Ovary (tissue), 9 donors: ENCODE data around the gene MAP3K2. TPM values are rescaled to one million over a fixed set of nuclear protein-coding genes. Genes with fewer than 3 reads are reported as not detected.
A peak's percentile ranks its signal among the peaks of the same experiment; 100 is the strongest.

ENCODE experiments used
- DNase-seq, 5 donors: peaks; one replicate each; pipeline ENCODE4 v3.0.0-alpha.2; 2019 to 2020
- H3K27ac ChIP-seq, 2 donors: fragments of 200-600 bp; one replicate each; pipeline versions ENCODE4 v1.5.1 to v1.8.0; 2019 to 2022
- H3K27me3 ChIP-seq: fragments of 200-600 bp; one replicate; pipeline ENCODE4 v1.8.0; 2022
- H3K36me3 ChIP-seq: fragments of 200-600 bp; sonication (generic); one replicate; pipeline ENCODE4 v1.5.1; 2019
- H3K4me1 ChIP-seq: one replicate; pipeline ENCODE4 v1.8.1; 2013; ENCODE audit warnings: mild to moderate bottlenecking, moderate library complexity; ENCODE audit not compliant: insufficient read depth
- H3K4me3 ChIP-seq: fragments of 200-600 bp; sonication (generic); one replicate; pipeline ENCODE4 v1.5.1; 2017
- H3K9me3 ChIP-seq, 2 donors: fragments of 200-600 bp in 1 of 2; sonication (generic) in 1 of 2; one replicate each; pipeline versions ENCODE4 v1.5.1 to v1.8.1; 2013 to 2019; ENCODE audit warnings: mild to moderate bottlenecking in 1 of 2, moderate library complexity in 1 of 2
- CTCF ChIP-seq, 3 donors: fragments of 450-650 bp in 2 of 3; fragments of 200-600 bp in 1 of 3; IDR thresholded peaks; one replicate each; pipeline versions ENCODE4 v1.5.1 to v1.8.0; 2016 to 2022; ENCODE audit warnings: antibody characterized with exemption in 3 of 3, mild to moderate bottlenecking in 1 of 3
- EP300 ChIP-seq: sonication (generic); formaldehyde crosslinking; IDR thresholded peaks from one replicate; pipeline ENCODE4 v1.6.1; 2017; ENCODE audit warnings: antibody characterized with exemption
- POLR2A ChIP-seq: fragments of 450-650 bp; IDR thresholded peaks from one replicate; pipeline ENCODE4 v1.6.1; 2017; ENCODE audit warnings: antibody characterized with exemption, mild to moderate bottlenecking, moderate library complexity
- WGBS, 3 donors: extraction: QIAGEN DNeasy Blood & Tissue Kit in 1 of 3; methylation state at CpG; one replicate each; pipeline versions ENCODE4 v1.1.5 to v1.1.7; 2013 to 2017; 5-methylcytosine and 5-hydroxymethylcytosine counted together
- intact Hi-C, 4 donors: fragments of 100-400 bp; cut with DNase I; formaldehyde crosslinking; loops; one replicate each; pipeline versions ENCODE4 v1.11.0 to v1.15.1; 2022 to 2023
- polyA plus RNA-seq, 2 donors: library from polyadenylated mRNA; stranded (reverse); fragments of 200-250 nt in 1 of 2; fragments of 350-450 nt in 1 of 2; fragmentation: Illumina TruSeq in 1 of 2; extraction: RNeasy Lipid Tissue Mini Kit (QIAGEN cat#74804) in 1 of 2; gene quantifications; one replicate each; pipeline ENCODE4 v1.2.3, GENCODE V29; 2013 to 2014
- total RNA-seq, 7 donors: library from RNA; depleted of rRNA in 2 of 7; stranded (reverse); fragments of >200 nt in 2 of 7; fragmentation: NEBNext Ultra II Directional in 3 of 7; extraction: Animal tissue kit (Norgen Biotek cat#: 25700) in 3 of 7; gene quantifications; one replicate each; pipeline versions ENCODE4 v1.1.0 to v1.2.4, GENCODE V29; 2016 to 2023
- donor health status: DM: no; HTN: no; CAD: no; lungs with moderate emphysema.
- donor health status: DM: no; HTN: no; CAD: no.
- donor health status: Bipolar disorder and iron deficiency.
- donor health status: DM: yes; HTN: yes; CAD: no.
- donor health status: DM: no; HTN: no; CAD: no.
- donor health status: DM: yes; HTN: yes; CAD: no.

Gene MAP3K2
- total and polyA plus RNA-seq, 9 donors: 7.2 to 78.4 (median 55.8) TPM

GRCh38 chr2:127389778-127390435, 2.1 kb upstream of the MAP3K2 start:
- peaks cover 1% of the 10 kb centered on the region for H3K4me1 ChIP-seq
- no peaks in the 10 kb centered on the region for H3K36me3 ChIP-seq
- H3K9me3 ChIP-seq: no peaks in the 10 kb centered on the region
- DNase-seq: no peak
- no peak overlapping the region for H3K4me3 ChIP-seq
- intact Hi-C loops: no loop called here
- no peak for TF ChIP-seq EP300
- no peak for TF ChIP-seq CTCF (IDR thresholded peaks at IDR 0.05)
- no peak for TF ChIP-seq POLR2A
- no peaks in the 10 kb centered on the region for H3K27me3 ChIP-seq
- WGBS, 3 donors: 74 to 86% (median 85%) methylated on average over 5 of the region's 5 CpGs
- no peak overlapping the region for H3K27ac ChIP-seq

GRCh38 chr2:127388423-127389164, 819 bp upstream of the MAP3K2 start:
- peak in 1 of 5 donors; percentile 21 for DNase-seq
- TF ChIP-seq POLR2A: no peak
- TF ChIP-seq CTCF (IDR thresholded peaks at IDR 0.05): no peak
- no peak for TF ChIP-seq EP300
- H3K36me3 ChIP-seq: no peaks in the 10 kb centered on the region
- H3K9me3 ChIP-seq: no peaks in the 10 kb centered on the region
- H3K4me3 ChIP-seq: peak overlapping the region; percentile 50
- intact Hi-C loops: no loop called here
- H3K27ac ChIP-seq: peak overlapping the region; percentile 59 to 100
- peaks cover 1% of the 10 kb centered on the region for H3K4me1 ChIP-seq
- WGBS, 3 donors: 47 to 49% (median 47%) methylated on average over 8 of the region's 8 CpGs
- no peaks in the 10 kb centered on the region for H3K27me3 ChIP-seq

GRCh38 chr2:127386764-127387654, 766 bp downstream of the MAP3K2 start:
- Histone ChIP-seq H3K9me3 (no peaks in the 10 kb centered on the region), H3K27ac (peak overlapping the region; percentile 98 to 100), H3K36me3 (no peaks in the 10 kb centered on the region), H3K4me1 (peaks cover 1% of the 10 kb centered on the region), H3K4me3 (peak overlapping the region; percentile 68), H3K27me3 (no peaks in the 10 kb centered on the region)
- DNase-seq: peak; percentile 80 to 89 (median 85)
- WGBS, 3 donors: 0 to 1% (median 1%) methylated on average over 14 to 58 of the region's 58 CpGs
- intact Hi-C loops: no loop called here
- no peak for TF ChIP-seq POLR2A
- TF ChIP-seq EP300: no peak
- TF ChIP-seq CTCF (IDR thresholded peaks at IDR 0.05): no peak

GRCh38 chr2:127386246-127386645, 1.5 kb downstream of the MAP3K2 start:
- Histone ChIP-seq H3K9me3 (no peaks in the 10 kb centered on the region), H3K36me3 (no peaks in the 10 kb centered on the region), H3K27me3 (no peaks in the 10 kb centered on the region), H3K4me3 (peak overlapping the region; percentile 68), H3K27ac (no peak overlapping the region), H3K4me1 (peaks cover 1% of the 10 kb centered on the region)
- no peak for DNase-seq
- WGBS, 3 donors: 52 to 64% (median 62%) methylated on average over 4 of the region's 4 CpGs
- intact Hi-C loops: no loop called here
- TF ChIP-seq EP300: no peak
- no peak for TF ChIP-seq POLR2A
- no peak for TF ChIP-seq CTCF (IDR thresholded peaks at IDR 0.05)
